Subcutaneous abdominal adipose tissue (tissue), 5 donors: ENCODE measurements around the gene STX8.
A peak's percentile ranks its signal among the peaks of the same experiment; 100 is the strongest.

ENCODE experiments used
- H3K27ac ChIP-seq: one replicate; pipeline ENCODE4 v1.7.0; 2013; ENCODE audit warnings: low read depth, mild to moderate bottlenecking, inconsistent platforms, low read length, moderate library complexity
- H3K27me3 ChIP-seq, 5 donors: one replicate each; pipeline ENCODE4 v1.7.0; 2013; ENCODE audit warnings: low read length in 5 of 5, inconsistent platforms in 1 of 5; ENCODE audit not compliant: control insufficient read depth in 5 of 5, insufficient read depth in 4 of 5
- H3K36me3 ChIP-seq, 5 donors: one replicate each; pipeline ENCODE4 v1.7.0; 2013; ENCODE audit warnings: low read length in 5 of 5; ENCODE audit not compliant: control insufficient read depth in 5 of 5, insufficient read depth in 5 of 5
- H3K4me1 ChIP-seq, 5 donors: one replicate each; pipeline ENCODE4 v1.7.0; 2013; ENCODE audit warnings: low read length in 5 of 5, mild to moderate bottlenecking in 3 of 5, moderate library complexity in 1 of 5; ENCODE audit not compliant: control insufficient read depth in 5 of 5, insufficient read depth in 5 of 5
- H3K4me3 ChIP-seq, 5 donors: one replicate each; pipeline ENCODE4 v1.7.0; 2013; ENCODE audit warnings: low read length in 5 of 5, low read depth in 1 of 5
- H3K9ac ChIP-seq, 5 donors: one replicate each; pipeline ENCODE4 v1.7.0; 2013; ENCODE audit warnings: low read length in 5 of 5, mild to moderate bottlenecking in 4 of 5, moderate library complexity in 3 of 5
- H3K9me3 ChIP-seq, 5 donors: one replicate each; pipeline ENCODE4 v1.7.0; 2013; ENCODE audit warnings: low read length in 5 of 5; ENCODE audit not compliant: control insufficient read depth in 5 of 5
- donor health status: healthy.
- donor health status: healthy.
- donor health status: healthy.
- donor health status: healthy.
- donor health status: healthy.

Gene STX8

GRCh38 chr17:9286434-9286833, 289.2 kb downstream of the STX8 start:
- no peak overlapping the region for H3K27ac ChIP-seq
- H3K4me3 ChIP-seq = no peak overlapping the region
- no peaks in the 10 kb centered on the region for H3K27me3 ChIP-seq
- H3K36me3 ChIP-seq = no peaks in the 10 kb centered on the region
- no peaks in the 10 kb centered on the region for H3K9me3 ChIP-seq
- no peak overlapping the region for H3K9ac ChIP-seq
- peaks cover 0 to 3% (median 0%) of the 10 kb centered on the region in 5 donors for H3K4me1 ChIP-seq

DNA sequence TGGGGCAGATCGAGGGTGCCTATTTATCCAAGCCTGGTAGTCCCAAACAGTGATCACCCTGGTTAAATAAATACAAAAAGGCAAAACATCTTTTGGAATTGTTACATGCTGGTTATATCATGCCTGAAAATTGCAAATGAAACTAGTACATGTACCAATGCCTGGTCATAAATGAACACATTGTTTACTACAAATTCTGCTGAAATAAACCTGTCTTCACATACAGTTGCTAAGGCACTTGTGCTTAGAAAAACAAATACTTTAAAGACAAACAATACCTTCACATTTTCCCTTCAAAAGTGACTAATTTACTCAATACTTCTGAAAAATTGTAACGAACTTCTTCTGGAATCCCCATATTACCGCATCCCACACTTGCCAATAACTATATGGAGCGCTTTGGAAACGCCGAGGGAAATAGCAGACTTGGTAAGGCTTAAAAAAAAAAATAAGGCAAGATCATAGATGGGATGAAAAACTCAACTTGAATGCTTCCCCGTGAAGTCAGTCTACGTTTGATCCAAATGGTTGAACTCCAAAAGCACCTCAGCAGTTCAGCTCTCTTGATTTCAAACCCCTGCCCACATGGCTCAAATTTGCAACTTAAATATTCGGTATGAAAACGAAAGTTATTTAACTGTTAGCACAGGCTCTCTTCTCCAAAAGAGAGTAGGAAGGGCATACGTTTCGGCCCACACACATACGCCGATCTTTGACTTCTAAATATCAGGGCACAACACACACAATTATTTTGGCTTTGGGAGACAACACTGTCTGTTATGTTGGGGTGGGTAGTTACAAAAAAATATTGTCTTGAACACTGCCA, 289.8 kb downstream of the STX8 start:
- no peaks in the 10 kb centered on the region for H3K9me3 ChIP-seq
- H3K9ac ChIP-seq = no peak overlapping the region
- H3K4me3 ChIP-seq = no peak overlapping the region
- H3K27ac ChIP-seq = no peak overlapping the region
- peaks cover 0 to 3% (median 0%) of the 10 kb centered on the region in 5 donors for H3K4me1 ChIP-seq
- H3K27me3 ChIP-seq = no peaks in the 10 kb centered on the region
- H3K36me3 ChIP-seq = no peaks in the 10 kb centered on the region

DNA sequence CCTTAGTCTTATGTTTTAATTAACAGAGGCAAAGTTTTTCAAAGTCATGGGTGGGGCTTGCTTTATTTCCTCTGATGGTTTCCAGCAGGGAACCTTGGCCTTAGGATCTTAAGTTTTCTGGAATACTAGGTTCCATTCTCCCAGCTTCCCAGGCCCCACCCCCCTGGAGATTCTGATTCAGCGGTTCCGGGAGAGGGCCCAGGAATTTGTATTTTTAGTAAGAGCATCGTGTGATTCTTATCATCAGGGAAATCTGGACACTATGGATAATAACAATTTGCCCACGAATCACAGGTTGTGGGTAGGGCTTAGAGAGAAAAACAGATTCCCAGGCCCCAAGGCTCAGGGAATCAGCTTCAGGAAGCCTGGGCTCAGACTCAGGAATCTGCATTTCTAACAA, 290.7 kb downstream of the STX8 start:
- Histone ChIP-seq H3K9ac (no peak overlapping the region), H3K36me3 (no peaks in the 10 kb centered on the region), H3K27me3 (no peaks in the 10 kb centered on the region), H3K27ac (no peak overlapping the region), H3K4me1 (peaks cover 0 to 3% (median 0%) of the 10 kb centered on the region in 5 donors), H3K9me3 (no peaks in the 10 kb centered on the region), H3K4me3 (no peak overlapping the region)

DNA sequence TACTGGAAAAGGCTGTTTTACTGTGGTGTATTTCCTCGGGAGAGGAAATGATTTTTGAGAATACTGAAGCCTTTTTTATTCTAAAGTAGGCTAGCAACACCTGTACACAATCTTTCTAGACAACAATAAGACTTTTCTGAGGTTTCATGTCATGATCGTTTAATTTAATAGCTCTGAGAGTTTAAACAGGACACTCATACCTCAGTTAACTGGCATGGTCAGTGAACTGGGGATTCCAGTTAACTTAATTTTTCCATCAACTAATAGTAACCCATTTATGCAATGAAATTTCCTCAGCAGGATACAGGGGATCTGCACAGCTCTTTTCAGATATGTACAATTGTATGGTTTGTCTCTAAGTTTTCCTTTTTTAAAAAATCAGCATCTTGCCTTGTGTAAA, 291.7 kb downstream of the STX8 start:
- H3K9me3 ChIP-seq = no peaks in the 10 kb centered on the region

DNA sequence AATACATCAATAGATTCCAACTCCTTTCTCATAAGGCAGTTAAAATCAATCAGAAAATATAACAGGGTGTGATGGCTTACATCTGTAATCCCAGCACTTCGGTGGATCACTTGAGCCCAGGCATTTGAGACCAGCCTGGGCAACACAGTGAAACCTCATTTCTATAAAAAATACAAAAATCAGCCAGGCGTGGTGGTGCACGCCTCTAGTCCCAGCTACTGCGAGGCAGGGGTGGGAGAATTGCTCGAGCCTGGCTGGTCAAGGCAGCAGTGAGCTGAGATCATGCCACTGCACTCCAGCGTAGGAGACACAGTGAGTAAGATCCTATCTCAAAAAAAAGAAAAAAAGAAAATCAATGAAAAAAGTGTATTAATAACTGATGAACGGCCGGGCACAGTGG, 295.7 kb downstream of the STX8 start:
- Histone ChIP-seq H3K9ac (no peak overlapping the region), H3K27me3 (no peaks in the 10 kb centered on the region), H3K4me1 (no peaks in the 10 kb centered on the region), H3K9me3 (no peaks in the 10 kb centered on the region), H3K4me3 (no peak overlapping the region), H3K27ac (no peak overlapping the region), H3K36me3 (no peaks in the 10 kb centered on the region)

More for the DNA sequence above, 291.7 kb downstream of the STX8 start:
- Histone ChIP-seq H3K9ac (no peak overlapping the region), H3K27ac (no peak overlapping the region), H3K4me3 (no peak overlapping the region), H3K36me3 (no peaks in the 10 kb centered on the region), H3K4me1 (peaks cover 0 to 3% (median 0%) of the 10 kb centered on the region in 5 donors), H3K27me3 (no peaks in the 10 kb centered on the region)

GRCh38 chr17:9274973-9275372, 300.6 kb downstream of the STX8 start:
- no peak overlapping the region for H3K4me3 ChIP-seq
- H3K27ac ChIP-seq = no peak overlapping the region
- H3K4me1 ChIP-seq = peaks cover 0 to 15% (median 8%) of the 10 kb centered on the region in 5 donors
- no peak overlapping the region for H3K9ac ChIP-seq
- H3K36me3 ChIP-seq = peaks cover 0 to 2% (median 0%) of the 10 kb centered on the region in 5 donors
- no peaks in the 10 kb centered on the region for H3K27me3 ChIP-seq
- H3K9me3 ChIP-seq = no peaks in the 10 kb centered on the region

DNA sequence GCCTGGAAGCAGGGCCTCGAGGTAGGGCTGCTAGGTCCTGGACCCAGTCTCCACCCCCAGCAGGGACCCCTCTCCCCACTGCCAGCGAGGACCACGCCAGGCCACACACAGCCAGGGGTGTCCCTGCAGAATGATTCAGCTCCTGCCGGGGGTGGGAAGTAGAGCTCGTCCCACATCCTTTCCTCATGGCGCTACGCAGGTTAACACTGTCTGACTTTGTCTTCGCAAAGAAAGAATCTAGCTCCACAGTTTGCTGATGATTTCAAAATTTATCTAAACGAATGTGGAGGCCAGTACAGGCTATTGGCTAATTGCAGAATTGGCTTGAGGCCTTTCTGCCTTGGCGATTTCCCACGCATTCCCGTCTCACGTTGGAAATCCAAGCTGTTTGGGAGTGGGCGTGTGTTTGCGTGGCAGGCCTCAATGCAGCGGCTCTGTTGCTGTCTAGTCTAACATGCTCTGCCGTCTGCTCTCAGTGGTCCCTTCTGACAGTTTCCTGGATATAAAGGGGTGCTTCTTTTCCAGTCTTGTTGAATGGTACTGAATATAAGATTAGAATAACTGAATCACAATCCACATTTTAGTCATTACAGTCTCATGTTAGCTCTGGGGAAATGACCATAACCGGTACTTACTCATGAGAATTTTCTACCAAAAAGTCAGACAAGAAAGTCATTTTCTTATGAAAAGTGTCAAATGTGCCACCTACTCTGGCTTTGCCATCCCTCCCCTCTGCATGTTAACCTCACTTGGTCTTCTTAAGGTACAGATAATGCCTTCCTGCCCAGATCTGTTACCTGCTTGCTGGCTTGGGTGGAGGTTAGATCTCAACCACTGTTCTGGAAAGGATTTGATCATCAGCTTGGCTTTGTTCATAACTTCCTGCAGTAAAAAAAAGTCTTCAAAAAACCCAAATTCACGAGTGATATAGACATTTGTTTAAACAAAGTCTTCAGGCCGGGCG, 301.9 kb downstream of the STX8 start:
- peaks cover 0 to 15% (median 8%) of the 10 kb centered on the region in 5 donors for H3K4me1 ChIP-seq
- H3K27me3 ChIP-seq = no peaks in the 10 kb centered on the region
- H3K9ac ChIP-seq = peak overlapping the region in 1 of 5 donors; percentile 42
- H3K27ac ChIP-seq = no peak overlapping the region
- peaks cover 0 to 2% (median 0%) of the 10 kb centered on the region in 5 donors for H3K36me3 ChIP-seq
- H3K9me3 ChIP-seq = no peaks in the 10 kb centered on the region
- no peak overlapping the region for H3K4me3 ChIP-seq

DNA sequence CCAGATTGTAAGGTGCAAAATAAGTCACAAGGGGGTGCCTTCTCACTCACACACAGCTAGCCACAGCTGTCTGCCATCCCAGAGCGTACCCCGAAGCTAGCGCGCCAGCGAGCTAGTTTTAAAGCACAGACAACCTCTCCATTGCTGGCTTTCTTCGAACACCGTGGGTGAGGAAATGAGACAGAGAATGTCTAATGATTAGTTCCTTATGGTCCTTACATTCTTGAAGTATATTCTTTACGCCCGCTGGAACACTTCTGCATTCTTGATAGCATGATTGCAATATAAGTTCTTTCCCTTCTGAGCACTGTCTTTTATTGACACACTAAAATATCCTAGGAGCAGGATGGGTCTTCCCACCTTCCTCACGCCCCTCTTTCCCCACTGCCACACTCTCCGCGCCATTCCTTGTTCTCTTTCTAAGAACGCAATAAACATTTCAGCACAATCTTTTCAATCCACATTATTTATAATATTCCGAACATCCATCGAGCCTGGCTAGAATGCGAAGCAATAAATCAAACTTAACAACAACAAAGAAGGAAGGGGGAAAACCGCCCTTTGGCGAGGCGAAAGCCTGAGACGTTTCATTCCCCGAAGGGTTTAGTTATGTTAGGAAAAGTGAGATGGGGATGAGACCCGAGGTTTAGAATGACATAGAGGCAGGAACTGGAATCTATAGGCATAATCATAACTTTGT, 303.0 kb downstream of the STX8 start:
- Histone ChIP-seq H3K27ac (no peak overlapping the region), H3K36me3 (peaks cover 0 to 2% (median 0%) of the 10 kb centered on the region in 5 donors), H3K4me3 (no peak overlapping the region), H3K9me3 (no peaks in the 10 kb centered on the region), H3K27me3 (no peaks in the 10 kb centered on the region), H3K4me1 (peaks cover 0 to 15% (median 8%) of the 10 kb centered on the region in 5 donors), H3K9ac (no peak overlapping the region)

- peaks cover 0 to 4% (median 2%) of the 10 kb centered on the region in 5 donors for H3K36me3 ChIP-seq
- no peaks in the 10 kb centered on the region for H3K27me3 ChIP-seq
- H3K9ac ChIP-seq = no peak overlapping the region
- no peak overlapping the region for H3K4me3 ChIP-seq
- no peak overlapping the region for H3K27ac ChIP-seq
- H3K4me1 ChIP-seq = peaks cover 0 to 15% (median 8%) of the 10 kb centered on the region in 5 donors
- H3K9me3 ChIP-seq = no peaks in the 10 kb centered on the region
Measured at GRCh38 chr17:9271989-9272388, 303.6 kb downstream of the STX8 start.
